ENCODE data around the gene TOP3A. TPM values are rescaled to one million over a fixed set of nuclear protein-coding genes. Genes with fewer than 3 reads are reported as not detected.
A peak's percentile ranks its signal among the peaks of the same experiment; 100 is the strongest.
"Not testable (repeated sequence)": the region's sequence is repeated elsewhere in the genome, so short reads cannot be mapped to it uniquely, and the experiment has no call there.

The TOP3A gene, protein sequence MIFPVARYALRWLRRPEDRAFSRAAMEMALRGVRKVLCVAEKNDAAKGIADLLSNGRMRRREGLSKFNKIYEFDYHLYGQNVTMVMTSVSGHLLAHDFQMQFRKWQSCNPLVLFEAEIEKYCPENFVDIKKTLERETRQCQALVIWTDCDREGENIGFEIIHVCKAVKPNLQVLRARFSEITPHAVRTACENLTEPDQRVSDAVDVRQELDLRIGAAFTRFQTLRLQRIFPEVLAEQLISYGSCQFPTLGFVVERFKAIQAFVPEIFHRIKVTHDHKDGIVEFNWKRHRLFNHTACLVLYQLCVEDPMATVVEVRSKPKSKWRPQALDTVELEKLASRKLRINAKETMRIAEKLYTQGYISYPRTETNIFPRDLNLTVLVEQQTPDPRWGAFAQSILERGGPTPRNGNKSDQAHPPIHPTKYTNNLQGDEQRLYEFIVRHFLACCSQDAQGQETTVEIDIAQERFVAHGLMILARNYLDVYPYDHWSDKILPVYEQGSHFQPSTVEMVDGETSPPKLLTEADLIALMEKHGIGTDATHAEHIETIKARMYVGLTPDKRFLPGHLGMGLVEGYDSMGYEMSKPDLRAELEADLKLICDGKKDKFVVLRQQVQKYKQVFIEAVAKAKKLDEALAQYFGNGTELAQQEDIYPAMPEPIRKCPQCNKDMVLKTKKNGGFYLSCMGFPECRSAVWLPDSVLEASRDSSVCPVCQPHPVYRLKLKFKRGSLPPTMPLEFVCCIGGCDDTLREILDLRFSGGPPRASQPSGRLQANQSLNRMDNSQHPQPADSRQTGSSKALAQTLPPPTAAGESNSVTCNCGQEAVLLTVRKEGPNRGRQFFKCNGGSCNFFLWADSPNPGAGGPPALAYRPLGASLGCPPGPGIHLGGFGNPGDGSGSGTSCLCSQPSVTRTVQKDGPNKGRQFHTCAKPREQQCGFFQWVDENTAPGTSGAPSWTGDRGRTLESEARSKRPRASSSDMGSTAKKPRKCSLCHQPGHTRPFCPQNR
- total RNA-seq: 26.8 and 47.0 TPM in 2 replicates

DNA sequence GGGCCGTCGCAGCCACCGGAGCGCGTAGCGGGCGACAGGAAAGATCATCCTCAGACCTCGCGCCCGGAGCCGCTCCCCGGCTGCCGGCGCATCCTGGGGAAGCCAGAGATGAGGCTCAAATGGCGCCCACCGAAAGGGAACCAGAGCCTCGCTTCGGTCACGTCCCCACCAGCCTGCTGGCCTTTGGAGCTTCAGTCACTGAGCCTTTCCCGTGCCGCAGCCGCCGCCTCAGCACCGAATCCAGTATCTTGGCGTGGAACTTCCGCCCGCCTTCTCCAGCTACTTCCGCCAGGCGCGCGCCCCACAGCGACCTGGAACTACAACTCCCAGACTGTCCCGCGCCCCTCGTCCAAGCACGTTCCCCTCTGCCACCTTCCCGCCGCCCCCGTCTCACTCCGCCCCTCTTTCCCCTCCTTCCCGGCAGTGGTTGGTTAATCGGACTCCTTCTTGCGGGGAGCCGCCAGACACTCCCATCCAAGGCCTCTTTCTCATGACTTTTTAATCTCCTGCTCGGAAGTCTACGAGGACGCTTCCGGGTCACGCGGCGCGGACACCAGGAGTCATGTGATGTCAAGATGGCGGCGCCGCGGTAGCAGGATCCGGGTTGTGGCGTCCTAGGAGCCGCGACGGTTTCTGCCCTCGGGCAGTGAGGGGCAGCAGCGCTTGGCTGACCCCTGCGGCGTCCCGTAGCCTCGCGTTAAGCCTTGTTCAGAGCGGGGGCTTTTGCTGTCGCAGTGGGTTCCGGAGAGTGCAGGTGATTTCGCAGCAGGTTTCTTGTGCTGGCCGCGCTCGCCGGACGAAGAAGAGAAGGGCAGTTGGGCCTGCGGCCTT is at the start of gene TOP3A, which contains the start of gene SMCR8:
TSS of gene TOP3A (minus strand) at position 264 of the 831 bp plus-strand sequence. CDS start at position 48, 216 bp downstream.
TSS of gene SMCR8 (plus strand) at position 563 of the 831 bp plus-strand sequence. CDS start 497 bp downstream, outside the sequence.
- DNase-seq: peak; percentile 98

DNA sequence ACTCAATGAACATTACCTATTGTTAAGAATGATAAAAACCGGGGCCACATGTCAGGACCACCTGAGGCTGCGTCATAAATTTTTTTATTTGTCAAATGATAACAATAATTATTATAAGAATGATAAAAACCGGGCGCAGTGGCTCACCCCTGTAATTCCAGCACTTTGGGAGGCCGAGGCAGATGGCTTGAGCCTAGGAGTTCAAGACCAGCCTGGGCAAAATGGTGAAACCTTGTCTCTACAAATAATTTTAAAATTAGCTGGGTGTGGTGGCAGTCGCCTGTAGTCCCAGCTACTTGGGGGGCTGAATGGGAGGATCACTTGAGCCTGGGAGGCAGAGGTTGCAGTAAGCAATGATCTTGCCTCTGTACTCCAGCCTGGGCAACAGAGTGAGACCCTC is 49.4 kb upstream of the TOP3A start:
- no peak for DNase-seq

GRCh38 chr17:18363101-18364049 is 48.6 kb upstream of the TOP3A start, which contains the start of gene SHMT1:
Gene SHMT1, minus strand, starts transcription at chr17:18363550. Its CDS starts 7,569 bp downstream, at chr17:18355981.
- peak; percentile 91 for DNase-seq

GRCh38 chr17:18362698-18363100 is 47.9 kb upstream of the TOP3A start:
- DNase-seq: peak; percentile 41

DNA sequence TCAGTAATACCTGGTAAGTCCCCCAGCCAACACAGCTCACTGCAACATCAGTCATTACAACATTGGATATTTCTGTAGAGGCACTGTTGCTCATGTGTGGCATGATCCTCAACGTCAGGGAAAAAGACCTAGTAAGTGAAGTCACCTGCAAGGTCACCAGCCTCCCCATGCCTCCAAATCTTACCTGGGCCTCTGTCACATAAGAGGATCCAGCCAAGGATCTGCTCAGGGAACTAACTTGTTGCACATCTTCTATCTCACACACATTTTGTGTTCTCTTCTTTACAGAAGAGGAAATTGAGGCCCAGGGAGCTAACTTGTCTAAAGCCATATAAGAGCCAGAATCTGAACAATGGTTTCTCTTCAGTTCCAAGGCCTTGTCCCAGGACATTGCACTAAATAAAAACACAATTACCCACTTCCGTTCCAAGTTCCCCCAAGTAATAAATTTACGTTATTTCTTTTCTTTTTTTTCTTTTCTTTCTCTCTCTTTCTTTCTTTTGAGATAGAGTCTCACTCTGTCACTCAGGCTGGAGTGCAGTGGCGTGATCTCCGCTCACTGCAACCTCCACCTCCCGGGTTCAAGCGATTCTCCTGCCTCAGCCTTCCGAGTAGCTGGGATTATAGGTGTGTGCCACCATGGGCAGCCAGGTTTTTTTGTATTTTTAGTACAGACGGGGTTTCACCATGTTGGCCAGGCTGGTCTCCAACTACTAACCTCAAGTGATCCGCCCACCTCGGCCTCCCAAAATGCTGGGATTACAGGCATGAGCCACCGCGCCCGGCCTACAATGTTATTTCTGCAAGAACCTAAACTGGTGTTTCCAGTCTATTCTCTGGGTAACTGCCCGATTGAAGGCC is 47.3 kb upstream of the TOP3A start:
- DNase-seq: peak; percentile 10

GRCh38 chr17:18360518-18360917 is 45.7 kb upstream of the TOP3A start:
- no peak for DNase-seq

GRCh38 chr17:18356624-18357023 is 41.8 kb upstream of the TOP3A start:
- no peak for DNase-seq

DNA sequence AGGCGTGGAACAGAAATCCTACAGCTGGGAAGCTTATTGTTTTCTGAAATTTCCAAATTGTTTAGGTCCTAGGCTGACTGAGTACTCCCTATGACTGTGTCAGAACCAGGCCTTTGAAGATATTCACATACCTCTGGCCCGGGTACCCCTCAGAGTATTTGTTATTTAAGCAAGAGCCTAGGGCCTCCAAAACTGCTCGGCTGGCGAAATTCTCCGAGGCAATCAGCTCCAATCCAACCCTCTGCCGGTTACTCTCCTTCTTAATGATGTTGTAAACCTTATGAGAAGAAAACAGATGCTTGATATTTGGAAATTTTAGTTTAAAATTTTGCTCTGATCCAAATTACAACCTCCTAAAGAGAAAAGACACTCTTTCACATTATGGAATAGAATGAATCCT is 38.7 kb upstream of the TOP3A start:
- no peak for DNase-seq

DNA sequence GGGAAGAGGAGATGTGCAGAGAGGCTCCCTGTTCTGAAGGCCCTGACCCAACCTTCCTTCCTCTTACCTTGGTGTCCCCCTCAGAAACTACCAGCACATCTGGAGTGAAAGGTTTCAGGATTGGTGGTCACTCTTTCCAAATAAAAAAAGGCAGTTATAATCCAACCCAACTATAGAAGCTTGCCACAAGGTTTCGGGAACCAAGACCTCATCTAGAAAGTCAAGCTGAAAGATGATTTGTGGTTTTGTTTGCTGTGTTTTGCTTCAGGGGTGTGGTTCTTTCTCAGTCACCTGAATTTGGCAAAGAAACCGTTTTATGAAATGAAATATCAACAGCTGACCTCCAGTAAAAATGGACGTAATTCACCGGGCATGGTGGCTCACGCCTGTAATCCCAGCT is 29.2 kb upstream of the TOP3A start:
- DNase-seq: no peak

DNA sequence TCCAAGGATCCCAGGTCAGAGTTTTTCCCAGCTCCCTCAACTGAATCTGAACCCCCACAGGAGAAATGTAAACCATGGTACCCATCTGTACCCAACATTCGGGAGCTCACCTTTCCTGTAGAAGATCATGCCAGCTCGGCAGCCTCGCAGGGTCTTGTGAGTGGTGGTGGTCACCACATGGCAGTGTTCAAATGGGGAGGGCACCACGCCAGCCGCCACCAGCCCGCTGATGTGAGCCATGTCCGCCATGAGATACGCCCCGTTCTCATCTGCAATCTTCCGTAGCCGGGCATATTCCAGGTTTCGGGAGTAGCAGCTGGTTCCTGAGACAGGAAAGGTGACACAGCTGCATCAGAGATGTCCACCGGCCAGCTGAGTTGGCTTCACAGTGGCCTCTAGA is 25.1 kb upstream of the TOP3A start:
- no peak for DNase-seq

DNA sequence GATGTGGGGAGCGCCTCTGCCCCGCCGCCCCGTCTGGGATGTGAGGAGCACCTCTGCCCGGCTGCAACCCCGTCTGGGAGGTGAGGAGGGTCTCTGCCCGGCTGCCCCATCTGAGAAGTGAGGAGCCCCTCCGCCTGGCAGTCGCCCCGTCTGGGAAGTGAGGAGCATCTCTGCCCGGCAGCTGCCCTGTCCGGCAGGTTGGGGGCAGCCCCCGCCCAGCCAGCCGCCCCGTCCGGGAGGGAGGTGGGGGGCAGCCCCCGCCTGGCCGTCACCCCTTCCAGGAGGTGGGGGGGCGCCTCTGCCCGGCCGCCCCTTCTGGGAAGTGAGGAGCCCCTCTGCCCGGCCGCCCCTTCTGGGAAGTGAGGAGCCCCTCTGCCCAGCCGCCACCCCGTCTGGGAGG is 23.4 kb upstream of the TOP3A start:
- not testable (repeated sequence) for DNase-seq

DNA sequence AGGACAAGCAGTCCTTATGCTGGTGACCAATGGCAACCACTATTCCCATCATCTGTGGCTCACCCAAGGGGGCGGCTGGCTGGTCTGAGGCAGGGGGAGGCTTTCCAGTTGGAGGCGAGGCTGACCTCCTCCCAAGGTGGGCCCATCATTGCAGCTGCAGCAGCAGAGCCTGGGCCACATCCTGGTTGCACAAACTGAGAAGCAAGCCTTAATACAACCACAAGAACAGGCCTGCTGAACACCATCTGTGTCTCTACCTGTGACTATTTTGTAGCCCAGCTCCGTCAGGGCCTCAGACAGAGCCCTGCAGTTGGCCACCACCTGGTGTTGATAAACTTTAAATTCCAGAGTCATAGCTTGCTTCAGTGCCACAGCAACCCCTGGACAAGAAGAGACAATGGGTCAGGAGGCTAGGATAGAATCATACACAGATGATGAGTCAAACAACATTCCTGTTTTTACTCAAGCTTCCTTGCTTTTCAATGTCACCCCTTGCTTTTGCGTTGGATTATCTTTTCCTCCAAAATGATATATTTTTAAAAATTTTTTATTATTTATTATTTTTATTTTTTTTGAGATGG is 18.2 kb upstream of the TOP3A start:
- no peak for DNase-seq

- no peak for DNase-seq
Measured at GRCh38 chr17:18331879-18332278, 17.1 kb upstream of the TOP3A start.

DNA sequence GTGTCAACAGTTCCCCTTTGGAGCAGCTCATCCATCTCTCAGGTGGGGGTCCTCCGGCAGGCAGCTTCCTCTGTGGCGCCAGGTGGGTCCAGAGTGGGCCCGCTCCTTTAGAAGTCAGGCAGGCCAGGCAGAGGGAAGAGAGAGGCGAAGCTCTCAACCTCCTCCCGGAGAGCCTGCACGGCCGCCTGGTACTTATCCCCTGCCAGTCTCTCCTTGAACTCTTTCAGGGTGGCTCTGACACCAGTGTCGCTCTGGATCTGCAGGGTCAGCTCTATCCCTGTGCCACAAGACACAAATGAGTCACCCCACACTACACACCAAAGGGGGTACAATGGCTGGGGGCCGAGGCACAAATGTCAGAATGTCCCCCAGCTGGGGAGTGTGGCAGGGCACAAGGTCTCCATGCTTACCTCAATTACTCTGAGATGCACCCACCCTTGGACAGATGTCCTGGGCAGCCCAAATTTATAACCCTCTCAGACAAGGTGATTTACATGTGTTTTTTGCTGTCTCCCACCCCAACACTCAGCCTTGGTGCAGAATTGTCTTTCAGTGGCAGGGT is 13.9 kb upstream of the TOP3A start:
- DNase-seq: no peak

- DNase-seq: no peak
Measured at GRCh38 chr17:18327556-18327955, 12.8 kb upstream of the TOP3A start.

- no peak for DNase-seq
Measured at GRCh38 chr17:18327093-18327492, 12.3 kb upstream of the TOP3A start.

- DNase-seq: no peak
Measured at GRCh38 chr17:18326572-18326971, 11.8 kb upstream of the TOP3A start.

- DNase-seq: no peak
Measured at GRCh38 chr17:18326039-18326438, 11.2 kb upstream of the TOP3A start.
